ENCODE data around the gene CACNA2D4.

GRCh38 chr12:1790444-1790843 is 128.0 kb downstream of the CACNA2D4 start:
- TF ChIP-seq CEBPB (IDR thresholded peaks at IDR 0.05; ENCODE audit: low read depth) (no peak), CTCF (IDR thresholded peaks at IDR 0.05 in 2 of 3, conservative IDR thresholded peaks at IDR 0.05 in 1 of 3; ENCODE audit: borderline replicate concordance in 1 of 3, insufficient read depth in 1 of 3, low read depth in 2 of 3, low read length in 2 of 3) (no peak), POLR2AphosphoS5 (IDR thresholded peaks at IDR 0.05; ENCODE audit: low read depth, low read length) (no peak), ZNF274 (IDR thresholded peaks at IDR 0.05; ENCODE audit: low read depth, low read length) (no peak), POLR2A (IDR thresholded peaks at IDR 0.05; ENCODE audit: borderline replicate concordance, extremely low read depth, insufficient read depth, insufficient read length) (no peak), EZH2 (IDR thresholded peaks at IDR 0.05) (no peak), JUND (IDR thresholded peaks at IDR 0.05) (no peak)
